ENCODE results near the gene USF3.

GRCh38 chr3:113717308-113717707 is 20.9 kb upstream of the USF3 start:
- no peak for TF ChIP-seq NFYB (IDR thresholded peaks at IDR 0.05; ENCODE audit: extremely low read depth, insufficient read length)
- no peak for TF ChIP-seq GATAD2B (IDR thresholded peaks at IDR 0.05; ENCODE audit: borderline replicate concordance)
- TF ChIP-seq, protein P1, sequence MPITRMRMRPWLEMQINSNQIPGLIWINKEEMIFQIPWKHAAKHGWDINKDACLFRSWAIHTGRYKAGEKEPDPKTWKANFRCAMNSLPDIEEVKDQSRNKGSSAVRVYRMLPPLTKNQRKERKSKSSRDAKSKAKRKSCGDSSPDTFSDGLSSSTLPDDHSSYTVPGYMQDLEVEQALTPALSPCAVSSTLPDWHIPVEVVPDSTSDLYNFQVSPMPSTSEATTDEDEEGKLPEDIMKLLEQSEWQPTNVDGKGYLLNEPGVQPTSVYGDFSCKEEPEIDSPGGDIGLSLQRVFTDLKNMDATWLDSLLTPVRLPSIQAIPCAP (CRISPR knock-in tag; IDR thresholded peaks at IDR 0.05; ENCODE audit: borderline replicate concordance): no peak
- no peak for TF ChIP-seq PHF8 (IDR thresholded peaks at IDR 0.05; ENCODE audit: borderline replicate concordance, low read length)
- TF ChIP-seq SNRNP70 (optimal IDR thresholded peaks at IDR 0.05; ENCODE audit: low read depth, low read length): no peak
- no peak for TF ChIP-seq ZNF324 (CRISPR knock-in tag; IDR thresholded peaks at IDR 0.05)
- TF ChIP-seq CEBPG (CRISPR knock-in tag; IDR thresholded peaks at IDR 0.05): no peak
- TF ChIP-seq CEBPG (tag; conservative IDR thresholded peaks at IDR 0.05 in 1 of 2, IDR thresholded peaks at IDR 0.05 in 1 of 2): no peak
- TF ChIP-seq HNRNPK (IDR thresholded peaks at IDR 0.05; ENCODE audit: low read depth, low read length, poor library complexity, severe bottlenecking): no peak
